ENCODE measurements around the gene TET3. TPM values are rescaled to one million over a fixed set of nuclear protein-coding genes. Genes with fewer than 3 reads are reported as not detected.

Gene TET3
- total and polyA plus RNA-seq, 2 of the 8 experiments (the other 6 are each of a cell fraction or from before 2014, with no cell fraction given), result 4.5 to 21.1 TPM

DNA sequence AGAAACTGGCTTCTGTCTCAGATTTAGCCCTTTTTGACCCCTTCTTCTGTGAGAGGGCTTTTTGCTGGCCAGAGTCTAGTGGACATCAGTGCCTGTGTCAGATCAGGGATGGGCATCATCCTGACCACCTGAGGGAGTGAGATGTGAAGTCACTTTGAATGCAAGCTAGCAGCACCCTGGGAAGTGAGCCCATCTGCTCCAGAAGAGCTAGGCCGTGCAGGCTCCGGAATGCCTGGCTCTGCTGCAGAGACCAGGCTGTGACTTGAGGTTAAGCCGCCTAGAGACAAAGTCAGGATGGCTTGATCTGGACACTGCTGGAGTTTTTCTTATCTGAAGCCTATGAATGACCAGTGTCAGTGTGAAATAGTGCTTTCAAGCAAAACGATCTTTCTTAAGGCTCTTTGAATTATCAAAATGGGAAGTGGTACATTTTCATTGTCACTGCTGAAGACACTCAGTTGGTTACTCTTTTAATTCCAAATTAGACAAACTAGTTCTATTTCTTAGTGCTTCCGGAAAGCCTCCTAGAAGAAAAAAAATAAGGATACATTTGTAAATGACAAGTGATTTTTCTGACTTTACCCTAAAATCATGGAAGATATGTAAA, 37.2 kb upstream of the TET3 start (continued):
- TF ChIP-seq SIRT6 (IDR thresholded peaks at IDR 0.05; ENCODE audit: low read length), result no peak
- TF ChIP-seq CBX5 (IDR thresholded peaks at IDR 0.05; ENCODE audit: low read depth, low read length), result no peak
- TF ChIP-seq CHD2 (IDR thresholded peaks at IDR 0.05; ENCODE audit: low read length), result no peak
- no peak for TF ChIP-seq NRF1 (IDR thresholded peaks at IDR 0.05; ENCODE audit: low read depth, low read length)
- TF ChIP-seq TBP (IDR thresholded peaks at IDR 0.05; ENCODE audit: low read depth, low read length), result no peak

Data from H1 (cell line).